Activated T-cell treated with anti-CD3 and anti-CD28 coated beads, Interleukin-2, amount 50 U/mL, for 24 hours (primary cell): Measurements from ENCODE around the gene GIPC2.

Experiments
- DNase-seq: peaks from one replicate; pipeline ENCODE4 v3.0.0-alpha.2; 2020
- H3K27ac Mint-ChIP-seq: 2 replicates; pipeline ENCODE4 v1.8.0; 2020; ENCODE audit warnings: mild to moderate bottlenecking, mixed read lengths
- H3K27me3 Mint-ChIP-seq: 2 replicates; pipeline ENCODE4 v1.8.0; 2020; ENCODE audit warnings: mixed read lengths
- H3K36me3 Mint-ChIP-seq: 2 replicates; pipeline ENCODE4 v1.8.0; 2020; ENCODE audit warnings: low read depth, mixed read lengths
- H3K4me1 Mint-ChIP-seq: 2 replicates; pipeline ENCODE4 v1.8.0; 2020; ENCODE audit warnings: low read depth, mixed read lengths
- H3K4me3 Mint-ChIP-seq: 2 replicates; pipeline ENCODE4 v1.8.0; 2020; ENCODE audit warnings: mild to moderate bottlenecking, moderate library complexity, mixed read lengths
- H3K9me3 Mint-ChIP-seq: 2 replicates; pipeline ENCODE4 v1.8.0; 2020; ENCODE audit warnings: mixed read lengths

The GIPC2 gene

GRCh38 chr1:78089010-78089409 lies 43.2 kb downstream of the GIPC2 start:
- Mint-ChIP-seq H3K4me1 (no peaks in the 10 kb centered on the region), H3K4me3 (no peak overlapping the region), H3K27me3 (peaks cover 6% of the 10 kb centered on the region), H3K27ac (no peak overlapping the region), H3K9me3 (peaks cover 23% of the 10 kb centered on the region), H3K36me3 (no peaks in the 10 kb centered on the region)
- DNase-seq: no peak

- H3K27me3 Mint-ChIP-seq: peaks cover 6% of the 10 kb centered on the region
- peaks cover 18% of the 10 kb centered on the region for H3K9me3 Mint-ChIP-seq
- H3K36me3 Mint-ChIP-seq: no peaks in the 10 kb centered on the region
- DNase-seq: no peak
- H3K27ac Mint-ChIP-seq: no peak overlapping the region
- no peaks in the 10 kb centered on the region for H3K4me1 Mint-ChIP-seq
- no peak overlapping the region for H3K4me3 Mint-ChIP-seq
Measured at GRCh38 chr1:78090472-78091133, 44.8 kb downstream of the GIPC2 start.

- Mint-ChIP-seq H3K9me3 (peaks cover 10% of the 10 kb centered on the region), H3K4me1 (no peaks in the 10 kb centered on the region), H3K27me3 (peaks cover 6% of the 10 kb centered on the region), H3K27ac (no peak overlapping the region), H3K36me3 (no peaks in the 10 kb centered on the region), H3K4me3 (no peak overlapping the region)
- DNase-seq: no peak
Measured at GRCh38 chr1:78091215-78091813, 45.5 kb downstream of the GIPC2 start.

GRCh38 chr1:78091886-78092285 lies 46.1 kb downstream of the GIPC2 start:
- H3K27me3 Mint-ChIP-seq: peaks cover 6% of the 10 kb centered on the region
- H3K4me1 Mint-ChIP-seq: no peaks in the 10 kb centered on the region
- DNase-seq: no peak
- peaks cover 6% of the 10 kb centered on the region for H3K9me3 Mint-ChIP-seq
- H3K27ac Mint-ChIP-seq: no peak overlapping the region
- no peaks in the 10 kb centered on the region for H3K36me3 Mint-ChIP-seq
- H3K4me3 Mint-ChIP-seq: no peak overlapping the region

- H3K27me3 Mint-ChIP-seq: peaks cover 6% of the 10 kb centered on the region
- no peak overlapping the region for H3K4me3 Mint-ChIP-seq
- DNase-seq: no peak
- H3K36me3 Mint-ChIP-seq: no peaks in the 10 kb centered on the region
- H3K4me1 Mint-ChIP-seq: no peaks in the 10 kb centered on the region
- H3K27ac Mint-ChIP-seq: no peak overlapping the region
- H3K9me3 Mint-ChIP-seq: no peaks in the 10 kb centered on the region
Measured at GRCh38 chr1:78092643-78093042, 46.9 kb downstream of the GIPC2 start.

- H3K4me1 Mint-ChIP-seq: no peaks in the 10 kb centered on the region
- H3K27ac Mint-ChIP-seq: no peak overlapping the region
- H3K9me3 Mint-ChIP-seq: no peaks in the 10 kb centered on the region
- H3K27me3 Mint-ChIP-seq: peaks cover 6% of the 10 kb centered on the region
- no peak for DNase-seq
- no peak overlapping the region for H3K4me3 Mint-ChIP-seq
- H3K36me3 Mint-ChIP-seq: no peaks in the 10 kb centered on the region
Measured at GRCh38 chr1:78093560-78093959, 47.8 kb downstream of the GIPC2 start.

GRCh38 chr1:78094639-78095038 lies 48.9 kb downstream of the GIPC2 start:
- DNase-seq: no peak
- H3K4me1 Mint-ChIP-seq: no peaks in the 10 kb centered on the region
- H3K9me3 Mint-ChIP-seq: no peaks in the 10 kb centered on the region
- H3K36me3 Mint-ChIP-seq: no peaks in the 10 kb centered on the region
- H3K27me3 Mint-ChIP-seq: peaks cover 6% of the 10 kb centered on the region
- no peak overlapping the region for H3K27ac Mint-ChIP-seq
- H3K4me3 Mint-ChIP-seq: no peak overlapping the region

GRCh38 chr1:78095593-78095992 lies 49.8 kb downstream of the GIPC2 start:
- DNase-seq: no peak
- Mint-ChIP-seq H3K27ac (no peak overlapping the region), H3K36me3 (no peaks in the 10 kb centered on the region), H3K27me3 (peaks cover 7% of the 10 kb centered on the region), H3K9me3 (no peaks in the 10 kb centered on the region), H3K4me3 (no peak overlapping the region), H3K4me1 (no peaks in the 10 kb centered on the region)

GRCh38 chr1:78096017-78096416 lies 50.3 kb downstream of the GIPC2 start:
- no peaks in the 10 kb centered on the region for H3K9me3 Mint-ChIP-seq
- no peaks in the 10 kb centered on the region for H3K36me3 Mint-ChIP-seq
- no peaks in the 10 kb centered on the region for H3K4me1 Mint-ChIP-seq
- H3K27ac Mint-ChIP-seq: no peak overlapping the region
- no peak overlapping the region for H3K4me3 Mint-ChIP-seq
- peaks cover 8% of the 10 kb centered on the region for H3K27me3 Mint-ChIP-seq
- no peak for DNase-seq

- no peak overlapping the region for H3K27ac Mint-ChIP-seq
- H3K4me3 Mint-ChIP-seq: no peak overlapping the region
- H3K9me3 Mint-ChIP-seq: no peaks in the 10 kb centered on the region
- DNase-seq: no peak
- no peaks in the 10 kb centered on the region for H3K4me1 Mint-ChIP-seq
- peaks cover 6% of the 10 kb centered on the region for H3K27me3 Mint-ChIP-seq
- H3K36me3 Mint-ChIP-seq: no peaks in the 10 kb centered on the region
Measured at GRCh38 chr1:78096976-78097375, 51.2 kb downstream of the GIPC2 start.

- H3K9me3 Mint-ChIP-seq: no peaks in the 10 kb centered on the region
Measured at GRCh38 chr1:78101051-78101450, 55.3 kb downstream of the GIPC2 start.

GRCh38 chr1:78101514-78101913 lies 55.7 kb downstream of the GIPC2 start:
- no peaks in the 10 kb centered on the region for H3K9me3 Mint-ChIP-seq
- H3K36me3 Mint-ChIP-seq: no peaks in the 10 kb centered on the region
- H3K4me3 Mint-ChIP-seq: no peak overlapping the region
- H3K4me1 Mint-ChIP-seq: no peaks in the 10 kb centered on the region
- DNase-seq: no peak
- H3K27me3 Mint-ChIP-seq: peaks cover 5% of the 10 kb centered on the region
- no peak overlapping the region for H3K27ac Mint-ChIP-seq

More at GRCh38 chr1:78101051-78101450, 55.3 kb downstream of the GIPC2 start:
- H3K27ac Mint-ChIP-seq: no peak overlapping the region
- no peaks in the 10 kb centered on the region for H3K4me1 Mint-ChIP-seq
- H3K4me3 Mint-ChIP-seq: no peak overlapping the region
- no peaks in the 10 kb centered on the region for H3K36me3 Mint-ChIP-seq
- no peak for DNase-seq
- H3K27me3 Mint-ChIP-seq: peaks cover 5% of the 10 kb centered on the region

GRCh38 chr1:78102082-78102481 lies 56.3 kb downstream of the GIPC2 start:
- DNase-seq: no peak
- no peaks in the 10 kb centered on the region for H3K36me3 Mint-ChIP-seq
- no peaks in the 10 kb centered on the region for H3K4me1 Mint-ChIP-seq
- peaks cover 5% of the 10 kb centered on the region for H3K27me3 Mint-ChIP-seq
- no peak overlapping the region for H3K27ac Mint-ChIP-seq
- no peak overlapping the region for H3K4me3 Mint-ChIP-seq
- H3K9me3 Mint-ChIP-seq: no peaks in the 10 kb centered on the region

GRCh38 chr1:78102916-78103315 lies 57.1 kb downstream of the GIPC2 start:
- H3K27ac Mint-ChIP-seq: no peak overlapping the region
- H3K36me3 Mint-ChIP-seq: no peaks in the 10 kb centered on the region
- H3K4me1 Mint-ChIP-seq: no peaks in the 10 kb centered on the region
- H3K27me3 Mint-ChIP-seq: peaks cover 5% of the 10 kb centered on the region
- no peak overlapping the region for H3K4me3 Mint-ChIP-seq
- H3K9me3 Mint-ChIP-seq: no peaks in the 10 kb centered on the region
- DNase-seq: no peak

GRCh38 chr1:78104322-78104721 lies 58.6 kb downstream of the GIPC2 start:
- Mint-ChIP-seq H3K4me3 (no peak overlapping the region), H3K4me1 (no peaks in the 10 kb centered on the region), H3K27me3 (peaks cover 5% of the 10 kb centered on the region), H3K9me3 (no peaks in the 10 kb centered on the region), H3K27ac (no peak overlapping the region), H3K36me3 (no peaks in the 10 kb centered on the region)
- no peak for DNase-seq
